ENCODE results near the gene MAP3K7. TPM values are rescaled to one million over a fixed set of nuclear protein-coding genes. Genes with fewer than 3 reads are reported as not detected.

Gene MAP3K7
- total RNA-seq, 2 experiments from 2014 or later: 9.0 to 9.3 TPM

GRCh38 chr6:90493332-90493731 lies 93.5 kb downstream of the MAP3K7 start:
- intact Hi-C loops (cut with DNase I, micrococcal nuclease): no loop called here
- DNase-seq (no peak), ATAC-seq (ENCODE audit: poor library complexity) (no peak)
- no peaks in the 10 kb centered on the region for H3K4me1 Mint-ChIP-seq (ENCODE audit: low read depth)
- H3K36me3 Mint-ChIP-seq (ENCODE audit: low read depth): no peaks in the 10 kb centered on the region
- TF ChIP-seq CTCF (IDR thresholded peaks at IDR 0.05): no peak
- H3K27me3 Mint-ChIP-seq: peaks cover 23% of the 10 kb centered on the region
- Histone ChIP-seq H3K4me3 (ENCODE audit: low read length) (no peak overlapping the region), H3K4me1 (ENCODE audit: insufficient read depth, low read length) (no peaks in the 10 kb centered on the region), H3K36me3 (ENCODE audit: insufficient read depth, low read length) (no peaks in the 10 kb centered on the region), H3K27me3 (ENCODE audit: control insufficient read depth in 1 of 2, insufficient read depth in 2 of 2, low read length in 2 of 2) (no peaks in the 10 kb centered on the region), H3K9me3 (ENCODE audit: control insufficient read depth in 1 of 2, insufficient read depth in 1 of 2, low read length in 2 of 2) (no peaks in the 10 kb centered on the region), H3K27ac (ENCODE audit: low read depth in 1 of 2, low read length in 2 of 2) (no peak overlapping the region)
- H3K4me3 Mint-ChIP-seq: no peak overlapping the region
- POLR2A ChIA-PET: no interaction called here
- H3K9me3 Mint-ChIP-seq: no peaks in the 10 kb centered on the region
- no peak overlapping the region for H3K27ac Mint-ChIP-seq
- CTCF ChIA-PET: interaction anchor here (1.0 kb wide), 2 partner anchors 14 to 312 kb away, joined by 3 read pairs; no protein-coding TSS in a partner anchor

DNA sequence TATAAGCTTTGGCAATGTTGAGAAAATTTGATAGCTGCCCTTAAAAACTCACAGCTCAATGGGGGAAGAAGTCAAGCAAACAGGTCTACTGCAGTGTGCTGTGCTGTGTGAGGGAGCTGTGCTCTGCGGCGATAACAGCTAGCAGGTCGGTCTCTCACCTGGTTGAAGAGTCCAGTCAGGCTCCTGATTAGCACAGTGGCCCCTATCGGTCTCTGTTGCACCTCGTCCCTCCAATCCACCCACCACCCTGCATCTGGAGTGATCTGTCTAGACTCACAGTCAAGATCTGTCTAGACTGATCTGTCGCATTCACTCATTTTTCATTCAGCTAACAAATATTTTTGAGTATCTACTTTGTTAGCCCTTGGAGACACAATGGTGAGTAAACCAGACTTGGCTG lies 94.1 kb downstream of the MAP3K7 start:
- no peak for TF ChIP-seq CTCF (IDR thresholded peaks at IDR 0.05)
- H3K36me3 Mint-ChIP-seq (ENCODE audit: low read depth): no peaks in the 10 kb centered on the region
- no peaks in the 10 kb centered on the region for H3K4me1 Mint-ChIP-seq (ENCODE audit: low read depth)
- Histone ChIP-seq H3K36me3 (ENCODE audit: insufficient read depth, low read length) (no peaks in the 10 kb centered on the region), H3K27me3 (ENCODE audit: control insufficient read depth in 1 of 2, insufficient read depth in 2 of 2, low read length in 2 of 2) (no peaks in the 10 kb centered on the region), H3K9me3 (ENCODE audit: control insufficient read depth in 1 of 2, insufficient read depth in 1 of 2, low read length in 2 of 2) (no peaks in the 10 kb centered on the region), H3K4me1 (ENCODE audit: insufficient read depth, low read length) (no peaks in the 10 kb centered on the region), H3K27ac (ENCODE audit: low read depth in 1 of 2, low read length in 2 of 2) (no peak overlapping the region), H3K4me3 (ENCODE audit: low read length) (no peak overlapping the region)
- no peak overlapping the region for H3K4me3 Mint-ChIP-seq
- H3K27me3 Mint-ChIP-seq: peaks cover 23% of the 10 kb centered on the region
- ChIA-PET CTCF (interaction anchor here (1.0 kb wide), 1 partner anchor 14 kb away, joined by 3 read pairs; no protein-coding TSS in a partner anchor), POLR2A (no interaction called here)
- H3K9me3 Mint-ChIP-seq: no peaks in the 10 kb centered on the region
- H3K27ac Mint-ChIP-seq: no peak overlapping the region
- DNase-seq (no peak), ATAC-seq (ENCODE audit: poor library complexity) (no peak)
- intact Hi-C loops (cut with DNase I, micrococcal nuclease): no loop called here

GRCh38 chr6:90492369-90492768 lies 94.5 kb downstream of the MAP3K7 start:
- H3K27ac ChIP-seq (ENCODE audit: low read depth in 1 of 2, low read length in 2 of 2): no peak overlapping the region
- H3K27me3 Mint-ChIP-seq: peaks cover 23% of the 10 kb centered on the region
- no peaks in the 10 kb centered on the region for H3K36me3 Mint-ChIP-seq (ENCODE audit: low read depth)
- ChIA-PET POLR2A (no interaction called here), CTCF (no interaction called here)
- no peaks in the 10 kb centered on the region for H3K4me1 Mint-ChIP-seq (ENCODE audit: low read depth)
- H3K9me3 ChIP-seq (ENCODE audit: control insufficient read depth in 1 of 2, insufficient read depth in 1 of 2, low read length in 2 of 2): no peaks in the 10 kb centered on the region
- H3K9me3 Mint-ChIP-seq: no peaks in the 10 kb centered on the region
- intact Hi-C loops (cut with DNase I, micrococcal nuclease): no loop called here
- no peak for TF ChIP-seq CTCF (IDR thresholded peaks at IDR 0.05)
- no peaks in the 10 kb centered on the region for H3K4me1 ChIP-seq (ENCODE audit: insufficient read depth, low read length)
- H3K4me3 ChIP-seq (ENCODE audit: low read length): no peak overlapping the region
- no peak overlapping the region for H3K27ac Mint-ChIP-seq
- DNase-seq: no peak
- H3K4me3 Mint-ChIP-seq: no peak overlapping the region
- no peak for ATAC-seq (ENCODE audit: poor library complexity)
- H3K36me3 ChIP-seq (ENCODE audit: insufficient read depth, low read length): no peaks in the 10 kb centered on the region
- H3K27me3 ChIP-seq (ENCODE audit: control insufficient read depth in 1 of 2, insufficient read depth in 2 of 2, low read length in 2 of 2): no peaks in the 10 kb centered on the region

Measured in CD4-positive, alpha-beta T cell (primary cell).